Dedifferentiated amniotic fluid mesenchymal stem cell (primary cell): ENCODE results near the gene SFRP4.

Experiments used
- DNase-seq: peaks from one replicate; pipeline ENCODE4 v3.0.0-alpha.2; 2016; ENCODE audit errors: extremely low spot score

Gene SFRP4

GRCh38 chr7:37925620-37926019 is 9.0 kb upstream of the SFRP4 start:
- DNase-seq, result no peak

GRCh38 chr7:37924491-37925041 is 7.9 kb upstream of the SFRP4 start:
- no peak for DNase-seq

- DNase-seq, result no peak
Observed at GRCh38 chr7:37923996-37924395, 7.4 kb upstream of the SFRP4 start.

- no peak for DNase-seq
Observed at GRCh38 chr7:37921876-37922275, 5.3 kb upstream of the SFRP4 start.

GRCh38 chr7:37920849-37921805 is 4.5 kb upstream of the SFRP4 start:
- no peak for DNase-seq

GRCh38 chr7:37920305-37920848 is 3.8 kb upstream of the SFRP4 start, which contains the start of gene EPDR1:
Gene EPDR1 (plus strand): TSS chr7:37920640. CDS start chr7:37920940, 300 bp downstream.
- DNase-seq, result peak; percentile 34

GRCh38 chr7:37918526-37918925 is 1.9 kb upstream of the SFRP4 start:
- DNase-seq, result no peak

GRCh38 chr7:37916017-37916672 is 472 bp downstream of the SFRP4 start:
- DNase-seq, result no peak

GRCh38 chr7:37915438-37915837 is 1.2 kb downstream of the SFRP4 start:
- DNase-seq, result no peak

- DNase-seq, result no peak
Observed at GRCh38 chr7:37912756-37913155, 3.9 kb downstream of the SFRP4 start.

GRCh38 chr7:37908221-37908788 is 8.3 kb downstream of the SFRP4 start:
- peak; percentile 65 for DNase-seq

GRCh38 chr7:37901890-37902524 is 14.6 kb downstream of the SFRP4 start:
- peak; percentile 28 for DNase-seq

GRCh38 chr7:37901236-37901827 is 15.3 kb downstream of the SFRP4 start:
- DNase-seq, result peak; percentile 49

GRCh38 chr7:37899712-37900247 is 16.8 kb downstream of the SFRP4 start:
- no peak for DNase-seq

- no peak for DNase-seq
Observed at GRCh38 chr7:37894671-37895070, 21.9 kb downstream of the SFRP4 start.

GRCh38 chr7:37893359-37893758 is 23.3 kb downstream of the SFRP4 start:
- no peak for DNase-seq

GRCh38 chr7:37882086-37882485 is 34.5 kb downstream of the SFRP4 start:
- no peak for DNase-seq
